ENCODE data around the gene AACS.
"Not testable (repeated sequence)": the region's sequence is repeated elsewhere in the genome, so short reads cannot be mapped to it uniquely, and the experiment has no call there.

AACS gene

DNA sequence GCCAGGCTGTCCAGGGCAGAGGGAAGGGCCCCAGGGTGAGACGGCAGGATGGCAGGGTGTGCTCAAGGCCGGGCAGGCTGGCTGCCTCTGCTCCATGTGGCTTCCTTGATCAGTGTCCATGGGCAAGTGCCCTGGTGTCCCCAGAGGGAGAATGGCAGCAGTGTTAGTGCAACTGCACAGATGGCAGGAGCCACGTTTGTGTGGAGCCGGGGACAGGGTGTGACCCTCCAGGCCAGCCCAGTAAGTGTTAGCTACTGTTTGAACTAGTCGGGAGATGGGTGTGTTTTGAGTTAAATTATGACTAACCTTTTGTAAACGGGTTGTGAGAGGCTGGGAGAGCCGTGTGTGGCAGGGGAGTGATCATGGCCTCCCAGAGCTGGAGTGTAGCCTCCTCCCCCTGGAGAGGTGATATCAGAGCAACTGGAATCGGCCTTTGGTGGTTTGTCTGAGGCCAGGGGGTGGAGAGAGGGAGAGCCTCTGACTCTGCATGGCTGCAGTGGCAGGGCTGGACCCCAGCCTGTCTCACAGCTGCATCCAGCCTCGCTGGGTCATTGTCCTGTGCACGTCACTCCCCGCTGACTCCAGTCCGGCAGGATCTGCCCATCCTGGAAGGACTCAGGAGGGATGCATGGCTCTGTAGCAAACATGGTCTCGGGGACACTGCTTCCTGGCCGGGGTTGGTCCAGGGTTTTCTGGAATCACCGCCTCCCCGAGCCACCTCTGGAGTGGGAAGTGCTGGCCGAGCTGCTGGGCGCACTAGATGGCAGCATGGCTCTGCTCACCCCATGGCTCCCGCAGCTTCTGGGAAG lies 27.8 kb downstream of the AACS start:
- DNase-seq, result no peak

DNA sequence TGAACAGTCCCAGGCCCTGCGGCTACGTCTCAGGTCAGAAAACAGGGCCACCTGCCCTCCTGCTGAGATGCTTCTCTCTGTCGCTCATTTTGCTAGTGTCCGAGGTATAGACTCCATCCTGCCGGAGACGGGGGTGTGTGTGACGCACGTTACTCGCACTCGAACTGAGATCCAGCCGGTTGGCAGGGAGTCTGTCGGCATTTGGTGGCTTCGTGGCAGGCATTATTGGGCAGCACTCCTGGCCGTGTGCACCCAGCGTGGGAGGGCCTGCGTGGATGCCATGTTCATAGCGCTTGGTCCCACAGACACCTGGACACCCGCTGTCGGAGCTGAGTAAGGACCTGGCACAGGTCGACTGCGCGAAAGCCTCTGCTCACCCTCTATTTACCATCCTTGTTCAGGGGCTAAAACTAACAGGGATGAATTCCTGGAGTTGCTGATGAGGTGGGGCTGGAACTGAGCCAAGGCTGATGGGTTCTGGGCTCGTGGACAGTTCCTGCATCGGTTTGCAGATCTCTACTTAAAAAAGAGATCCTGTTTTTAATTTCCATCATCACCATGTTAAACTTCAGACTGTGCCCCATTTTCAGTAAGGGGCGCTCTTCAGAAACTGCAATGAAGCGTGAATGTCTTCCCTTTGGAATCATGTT lies 28.6 kb downstream of the AACS start:
- DNase-seq, result no peak

DNA sequence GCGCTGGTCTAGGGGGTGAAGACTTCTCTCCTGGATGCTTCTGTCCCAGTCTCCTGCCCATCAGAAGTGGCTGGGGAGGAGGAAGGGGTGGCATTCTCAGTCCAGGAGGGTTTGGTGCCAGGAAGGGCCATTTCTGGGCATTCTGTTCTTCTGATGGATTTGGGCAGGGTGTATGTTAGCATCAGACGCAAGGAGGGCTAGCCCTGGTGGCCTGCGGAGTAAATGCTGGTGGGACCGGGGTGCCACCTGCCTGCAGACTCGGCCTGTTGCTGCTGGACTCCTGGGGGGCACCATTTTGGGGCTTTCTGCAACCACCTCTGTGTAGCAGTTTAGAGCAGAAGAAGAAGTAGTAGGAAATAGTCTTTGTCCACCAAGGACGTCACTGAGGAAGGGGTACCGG lies 31.7 kb downstream of the AACS start:
- no peak for DNase-seq

DNA sequence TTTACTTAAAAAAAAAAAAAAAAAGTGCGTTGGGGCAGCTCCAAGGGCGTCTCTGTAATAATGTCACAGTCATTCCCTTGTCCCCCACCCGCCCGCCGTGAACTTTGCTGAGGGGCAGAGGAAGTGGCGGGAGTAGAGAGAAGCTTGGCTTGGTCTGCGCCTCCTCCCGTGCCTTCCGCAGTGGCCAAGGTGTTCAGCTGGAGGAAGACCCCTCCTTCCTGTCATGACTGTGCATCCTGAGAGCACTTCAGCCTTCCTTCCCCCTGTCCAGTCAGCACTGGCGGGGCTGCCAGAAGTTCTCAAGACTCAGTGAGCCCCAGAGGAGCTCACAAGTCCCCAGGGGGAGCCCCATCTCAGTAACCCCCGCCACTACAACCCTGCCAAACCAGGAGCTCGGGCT lies 32.2 kb downstream of the AACS start:
- no peak for DNase-seq

DNA sequence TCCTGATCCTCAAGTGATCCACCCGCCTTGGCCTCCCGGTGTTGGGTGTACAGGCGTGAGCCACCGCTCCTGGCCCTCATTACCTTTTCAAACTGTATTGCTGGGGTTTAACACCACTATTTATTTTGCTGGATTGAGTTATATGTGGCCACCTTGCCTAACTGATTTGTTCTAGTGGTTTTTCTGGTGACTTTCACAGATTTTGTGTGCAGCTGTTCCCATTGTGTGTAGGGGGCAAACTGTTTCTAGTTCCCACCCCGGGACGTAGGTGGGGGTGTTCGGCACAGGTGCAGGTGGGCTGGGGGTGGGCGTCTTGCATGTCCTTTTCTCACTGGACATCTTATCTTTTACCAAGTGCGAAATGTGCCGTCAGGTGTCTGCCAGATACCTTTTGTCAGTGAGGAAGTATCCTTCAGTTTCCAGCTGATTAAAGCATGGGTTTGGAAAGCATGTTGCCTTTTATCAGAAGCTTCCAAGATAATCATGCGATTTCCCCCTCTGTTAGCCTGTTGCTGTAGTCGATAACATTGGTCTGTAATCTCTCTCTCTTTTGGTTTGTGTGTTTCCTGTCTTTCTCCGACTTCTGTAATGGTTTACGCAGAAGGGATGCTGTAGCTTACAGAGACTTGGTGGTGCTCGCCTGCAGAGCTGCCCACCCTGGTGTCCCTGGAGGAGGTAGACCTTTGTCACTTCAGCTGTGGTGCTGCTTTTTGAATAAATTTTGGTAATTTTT lies 33.6 kb downstream of the AACS start:
- DNase-seq, result no peak

DNA sequence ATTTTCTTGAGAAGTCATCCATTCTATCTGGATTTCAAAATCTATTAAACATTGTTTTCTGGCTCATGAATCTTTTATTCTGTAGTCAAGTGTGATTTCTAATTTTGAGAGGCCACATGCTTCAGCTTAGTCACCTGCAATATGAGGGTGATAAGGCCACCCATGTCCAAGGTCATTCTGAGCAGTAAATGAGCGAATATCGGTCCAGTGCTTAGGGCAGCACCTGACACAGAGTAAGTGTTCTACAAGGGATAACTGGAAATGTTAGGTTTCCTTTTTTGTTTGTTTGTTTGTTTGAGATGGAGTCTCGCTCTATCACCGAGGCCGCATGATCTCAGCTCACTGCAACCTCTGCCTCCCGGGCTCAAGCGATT lies 34.2 kb downstream of the AACS start:
- DNase-seq, result no peak

DNA sequence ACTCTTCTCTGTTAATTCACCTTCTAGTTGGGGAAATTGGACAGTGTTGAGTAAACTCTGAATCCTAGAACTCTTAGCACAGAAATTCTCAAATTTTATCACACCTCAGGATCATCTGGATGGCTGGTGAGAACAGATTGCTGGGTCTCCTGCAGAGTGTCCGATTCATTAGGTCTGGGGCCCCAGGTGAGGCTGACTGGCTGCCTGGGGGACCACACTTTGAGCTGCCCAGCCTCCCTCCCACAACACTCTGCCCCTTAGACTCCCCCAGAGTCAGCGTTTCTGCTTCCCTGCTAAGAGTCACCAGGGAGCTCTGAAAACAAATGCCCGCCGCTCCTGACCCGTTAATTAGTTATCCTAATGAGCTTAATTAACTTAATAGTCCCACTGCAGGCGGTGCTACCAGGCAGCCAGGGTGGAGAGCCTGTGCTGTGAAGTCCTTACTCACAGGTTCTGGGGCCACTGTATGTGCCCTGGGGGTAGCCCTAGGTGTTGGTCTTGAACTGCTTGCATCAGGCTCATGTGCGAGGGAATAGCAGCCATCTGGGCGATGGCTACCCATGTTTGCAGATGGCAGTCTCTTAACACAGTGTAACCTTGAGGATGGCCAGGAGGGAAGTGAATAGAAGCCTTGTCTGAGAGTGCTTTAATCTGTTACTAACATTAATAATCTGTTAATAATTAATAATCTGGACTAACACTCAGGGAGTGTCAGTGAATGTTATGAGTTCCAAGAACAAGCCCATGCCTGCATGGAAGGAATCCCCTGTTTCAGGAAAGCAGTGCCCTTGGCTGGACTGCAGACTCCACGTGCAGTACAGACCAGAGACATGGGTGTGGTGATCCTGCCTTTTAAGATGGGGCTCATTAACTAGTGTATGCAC lies 35.6 kb downstream of the AACS start:
- DNase-seq, result no peak

DNA sequence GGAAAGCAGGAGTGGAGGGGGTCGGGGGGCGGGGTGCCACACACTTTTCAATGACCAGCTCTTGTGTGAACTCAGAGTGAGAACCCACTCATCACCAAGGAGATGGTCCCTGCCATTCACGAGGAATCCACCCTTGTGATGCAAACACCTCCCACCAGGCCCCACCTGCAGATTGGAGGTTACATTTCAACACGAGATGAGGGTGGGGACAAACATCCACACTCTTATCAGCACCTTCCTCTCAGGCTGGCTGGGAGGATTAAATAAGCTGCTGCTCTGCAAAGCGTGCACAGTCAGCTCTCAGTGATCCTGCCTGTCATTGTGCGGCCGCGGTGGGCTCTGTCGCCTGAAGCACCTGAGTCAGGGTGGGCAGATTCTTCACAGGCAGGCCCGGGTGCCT lies 39.7 kb downstream of the AACS start:
- DNase-seq, result no peak

DNA sequence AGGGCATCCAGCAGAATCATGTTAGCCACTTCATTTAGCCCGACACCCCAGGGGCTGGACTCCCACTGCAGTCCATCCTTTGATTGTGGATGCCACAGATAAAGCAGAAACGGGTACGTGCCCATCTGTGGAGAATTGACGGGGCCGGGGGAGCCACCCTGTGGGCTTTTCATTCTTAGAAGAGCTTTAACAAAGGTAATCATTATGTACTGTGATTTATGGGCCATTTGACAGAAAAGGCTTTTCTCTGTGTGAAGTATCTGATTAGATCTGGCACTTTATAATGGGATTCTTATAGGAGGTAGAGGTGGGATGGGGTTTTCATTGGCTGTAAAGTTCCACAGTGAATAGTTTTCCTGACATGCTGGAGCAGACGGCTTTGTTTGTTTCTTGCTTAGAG lies 40.4 kb downstream of the AACS start:
- DNase-seq, result no peak

DNA sequence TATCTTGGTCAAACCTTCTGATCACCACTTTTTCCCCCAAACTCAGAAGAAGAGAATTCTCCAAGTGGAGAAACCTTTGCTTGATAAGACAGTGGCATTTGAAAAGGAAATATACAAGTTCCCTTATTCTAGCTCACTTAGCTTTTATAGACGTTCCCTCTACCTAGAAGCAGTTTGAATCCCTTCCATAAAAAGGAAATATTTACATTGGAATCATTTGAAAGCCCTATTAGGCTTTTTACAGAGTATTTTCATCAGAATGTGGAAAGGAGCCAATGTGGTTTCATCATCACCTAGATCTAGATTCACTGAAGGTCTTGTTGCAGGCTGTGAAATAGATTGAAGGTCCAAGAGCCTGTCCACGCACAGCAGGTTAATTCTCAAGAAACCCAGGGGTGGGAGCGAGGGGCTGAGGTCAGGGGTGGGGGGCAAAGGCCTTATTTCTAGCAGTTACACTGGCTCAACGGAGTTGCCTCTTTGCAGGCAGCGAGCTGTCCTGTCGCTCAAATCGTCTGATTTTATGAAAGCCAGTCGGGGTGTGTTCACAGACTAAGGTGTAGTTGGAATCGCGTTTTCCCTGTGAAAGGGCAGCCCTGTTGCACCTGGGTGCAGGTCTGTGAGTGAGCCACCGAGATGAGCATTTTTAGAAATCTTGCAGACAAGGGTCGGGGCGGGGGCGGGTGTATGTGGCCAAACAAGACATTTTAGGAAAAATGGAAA lies 45.6 kb downstream of the AACS start:
- DNase-seq, result no peak

DNA sequence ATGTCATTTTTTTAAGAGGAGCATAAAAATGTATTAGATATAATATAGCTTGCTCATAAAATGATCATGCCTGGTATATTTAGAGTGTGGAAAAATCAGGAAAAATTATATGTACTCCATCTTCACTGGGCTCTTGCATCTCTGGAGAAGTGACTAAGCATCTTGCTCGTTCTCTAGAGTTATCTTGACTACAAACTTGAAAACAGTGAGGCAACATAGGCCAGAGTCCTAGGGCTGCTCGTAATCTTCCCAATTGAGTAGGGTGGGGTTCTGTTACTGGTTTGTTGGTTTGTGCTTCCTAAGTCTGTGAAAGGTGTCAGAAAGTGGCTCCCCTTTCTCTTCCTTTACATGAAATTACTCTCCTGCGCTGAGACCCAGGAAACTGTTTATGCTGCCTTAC lies 46.2 kb downstream of the AACS start:
- DNase-seq, result no peak

DNA sequence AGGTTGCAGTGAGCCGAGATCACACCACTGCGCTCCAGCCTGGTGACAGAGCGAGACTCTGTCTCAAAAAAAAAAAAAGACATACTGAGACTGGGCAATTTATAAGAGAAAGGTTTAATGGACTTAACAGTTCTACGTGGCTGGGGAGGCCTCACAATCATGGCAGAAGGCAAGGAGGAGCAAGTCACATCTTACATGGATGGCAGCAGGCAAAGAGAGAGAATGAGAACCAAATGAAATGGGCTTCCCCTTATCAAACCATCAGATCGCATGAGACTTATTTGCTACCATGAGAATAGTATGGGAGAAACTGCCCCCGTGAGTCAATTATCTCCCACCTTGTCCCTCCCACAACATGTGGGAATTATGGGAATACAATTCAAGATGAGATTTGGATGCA lies 47.4 kb downstream of the AACS start:
- not testable (repeated sequence) for DNase-seq

DNA sequence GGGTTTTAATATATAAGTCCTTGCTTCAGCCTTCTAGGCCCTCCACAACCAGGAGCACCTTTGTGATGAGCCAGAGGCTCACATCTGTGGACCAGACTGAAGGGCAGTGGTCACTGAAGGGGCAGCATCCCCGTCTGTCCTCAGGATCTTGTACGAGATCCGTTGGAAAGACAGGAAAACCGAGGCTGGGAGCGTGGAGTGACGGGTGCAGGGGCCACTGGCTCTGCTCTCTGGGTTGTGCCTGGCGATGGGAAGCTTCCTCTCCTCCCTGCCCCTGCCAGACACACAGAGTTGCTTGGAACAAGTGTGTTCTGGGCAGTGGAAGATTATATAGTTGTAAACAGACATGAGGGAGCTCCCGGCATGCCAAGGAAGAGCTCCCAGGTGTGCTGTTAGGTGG lies 48.0 kb downstream of the AACS start:
- no peak for DNase-seq

DNA sequence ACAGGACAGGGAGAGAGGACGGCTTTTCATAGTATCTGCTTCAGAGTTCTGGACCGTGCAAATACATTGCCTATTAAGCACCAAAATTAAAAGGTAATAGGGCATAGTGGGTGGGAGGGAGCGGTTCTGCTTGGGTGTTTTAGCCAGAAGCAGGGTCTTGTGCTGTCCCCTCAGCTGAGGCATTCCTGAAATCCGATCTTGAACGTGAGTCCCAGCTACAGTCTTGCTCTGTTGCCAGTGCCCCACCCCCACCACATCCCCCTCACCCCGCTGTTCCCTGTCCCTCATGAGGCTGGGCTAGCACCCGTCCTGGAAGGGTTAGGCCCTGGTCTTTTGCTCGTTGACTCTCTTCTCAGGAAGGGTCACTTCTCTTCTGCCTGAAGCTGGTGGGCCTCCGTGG lies 48.6 kb downstream of the AACS start:
- no peak for DNase-seq

DNA sequence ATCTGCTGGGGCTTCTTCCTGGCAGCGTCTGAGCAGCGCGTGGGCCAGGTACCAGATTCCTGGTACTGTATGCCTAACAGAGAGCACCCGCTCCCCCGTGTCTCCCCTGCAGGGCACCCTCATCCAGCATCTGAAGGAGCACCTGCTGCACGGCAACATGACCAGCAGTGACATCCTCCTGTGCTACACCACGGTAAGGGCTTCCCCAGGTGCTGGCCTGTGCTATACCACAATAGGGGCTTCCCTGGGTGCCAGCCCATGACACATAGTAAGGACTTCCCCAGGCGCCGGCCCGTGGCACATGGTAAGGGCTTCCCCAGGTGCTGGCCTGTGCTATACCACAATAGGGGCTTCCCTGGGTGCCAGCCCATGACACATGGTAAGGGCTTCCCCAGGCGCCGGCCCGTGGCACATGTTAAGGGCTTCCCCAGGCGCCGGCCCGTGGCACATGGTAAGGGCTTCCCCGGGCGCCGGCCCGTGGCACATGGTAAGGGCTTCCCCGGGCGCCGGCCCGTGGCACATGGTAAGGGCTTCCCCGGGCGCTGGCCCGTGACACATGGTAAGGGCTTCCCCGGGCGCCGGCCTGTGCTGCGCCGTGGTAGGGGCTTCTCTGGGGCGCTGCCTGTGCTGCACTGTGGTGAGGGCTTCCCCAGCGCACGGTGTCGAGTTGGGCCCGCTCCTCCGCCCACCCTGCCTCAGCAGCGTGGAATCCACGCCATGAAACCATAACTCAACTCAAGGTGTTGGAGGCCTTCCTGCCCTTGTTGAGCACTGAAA lies 49.3 kb downstream of the AACS start:
- DNase-seq, result no peak

DNA sequence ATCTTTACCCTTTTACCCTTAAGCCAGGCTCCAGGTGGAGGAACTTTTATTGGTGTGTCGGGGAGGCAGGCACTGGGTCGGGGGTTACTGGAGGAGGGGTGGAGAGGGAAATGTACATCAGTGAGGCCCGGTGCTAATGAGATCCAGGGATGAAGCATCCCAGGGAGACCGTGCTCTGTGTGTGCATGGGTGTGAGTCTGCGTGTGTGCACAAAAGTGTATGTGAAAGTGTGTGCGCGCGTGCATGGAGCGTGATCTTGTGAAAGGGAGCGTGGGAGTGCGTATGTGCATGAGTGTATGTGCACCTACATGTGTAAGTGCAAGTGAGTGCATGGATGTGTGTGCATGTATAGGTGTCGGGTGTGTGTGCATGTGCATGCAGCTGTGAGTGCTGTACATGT lies 55.3 kb downstream of the AACS start:
- no peak for DNase-seq

DNA sequence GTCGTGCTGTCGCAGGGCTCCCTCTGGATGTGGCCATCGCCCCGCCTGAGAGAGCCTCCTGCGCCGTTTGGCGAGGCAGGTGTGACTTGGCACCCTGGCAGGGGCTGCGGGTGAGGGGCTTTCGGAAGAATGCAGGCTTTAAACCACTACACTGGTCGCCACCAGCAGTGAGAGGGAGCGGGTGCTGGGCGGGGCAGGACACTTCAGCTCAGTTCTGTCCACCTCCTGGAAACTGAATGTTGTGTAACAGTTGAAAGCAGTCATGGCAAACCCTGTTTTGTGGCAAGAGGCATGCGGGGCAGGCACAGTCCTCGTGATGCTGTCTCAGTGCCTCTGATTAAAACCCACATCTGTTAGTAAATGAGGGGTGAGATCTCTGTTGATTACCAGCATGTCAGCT lies 55.9 kb downstream of the AACS start:
- no peak for DNase-seq

DNA sequence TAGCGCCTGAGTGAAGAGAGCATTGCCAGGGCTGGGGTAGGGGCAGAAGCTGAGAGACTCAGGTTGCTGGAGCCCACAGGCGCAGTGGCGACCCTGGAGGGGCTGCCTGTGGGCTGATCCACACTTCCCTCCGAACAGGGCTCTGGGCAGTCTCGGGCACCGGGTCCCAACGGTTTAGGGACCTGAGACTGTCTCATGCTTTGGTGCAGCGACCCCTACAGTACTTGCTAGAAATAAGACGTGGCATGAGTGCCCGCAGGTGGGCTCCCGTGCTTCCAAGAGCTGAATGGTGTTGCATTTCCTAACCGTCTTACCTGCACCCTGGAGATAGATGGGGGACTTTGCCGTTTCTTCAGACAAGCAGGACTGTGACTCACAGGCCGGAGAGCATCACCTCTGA lies 57.4 kb downstream of the AACS start:
- no peak for DNase-seq

DNA sequence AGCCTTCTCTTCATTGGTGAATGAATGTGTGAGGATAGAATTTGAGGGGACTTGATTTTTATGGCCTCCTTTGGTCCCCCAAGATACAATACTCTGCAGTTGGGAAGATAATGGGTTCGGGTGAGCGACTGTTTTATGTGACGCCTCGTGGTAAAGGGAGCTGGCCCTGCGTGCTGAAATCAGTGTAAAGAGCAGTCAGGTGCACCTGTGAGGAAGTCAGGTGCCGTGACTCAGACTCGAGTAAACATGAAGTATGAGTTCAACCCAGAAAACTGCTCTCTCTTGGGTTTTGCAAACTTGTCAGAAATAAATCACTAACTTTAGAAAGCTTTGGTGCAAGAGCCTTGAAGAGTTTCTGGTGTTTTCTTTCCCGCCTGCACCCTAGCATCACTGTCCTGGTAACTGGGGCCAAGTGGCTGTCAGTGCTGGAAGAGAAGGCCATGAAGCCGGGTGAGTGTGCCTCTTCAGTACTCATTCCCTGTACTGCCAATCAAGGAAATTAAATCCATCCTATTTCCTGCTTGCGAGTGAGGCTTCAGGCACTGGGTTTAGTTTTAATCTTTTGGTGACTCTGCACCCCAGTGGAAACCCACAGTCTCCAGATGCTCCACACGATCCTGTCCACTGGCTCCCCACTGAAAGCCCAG lies 59.2 kb downstream of the AACS start:
- DNase-seq, result no peak

DNA sequence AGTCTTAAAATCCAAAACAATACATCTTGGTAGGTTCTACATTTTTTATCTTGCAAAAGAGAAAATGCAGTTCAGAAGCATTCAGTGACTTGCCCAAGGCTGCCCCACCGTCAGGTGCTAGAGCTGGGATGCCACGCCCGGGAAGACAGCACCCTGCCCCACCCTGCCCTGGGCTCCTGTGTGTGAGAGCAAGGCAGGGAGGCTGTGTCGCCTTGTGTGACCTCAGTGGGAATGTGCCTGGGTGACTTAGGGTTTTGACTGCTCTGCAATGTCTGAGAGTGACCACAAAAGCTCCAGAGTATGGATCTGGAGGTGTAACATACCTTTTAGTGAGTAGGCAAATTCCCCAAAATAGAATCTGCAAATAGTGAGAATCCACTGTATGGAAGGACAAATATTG lies 60.0 kb downstream of the AACS start:
- DNase-seq, result no peak

Measured in NK-92 treated with Interleukin-12 subunit alpha and Interleukin-12 subunit beta, amount 100 ng/mL, for 24 hours (cell line).